ENCODE measurements around the gene SELENBP1.
"Not testable (repeated sequence)": the region's sequence is repeated elsewhere in the genome, so short reads cannot be mapped to it uniquely, and the experiment has no call there.

SELENBP1 gene

DNA sequence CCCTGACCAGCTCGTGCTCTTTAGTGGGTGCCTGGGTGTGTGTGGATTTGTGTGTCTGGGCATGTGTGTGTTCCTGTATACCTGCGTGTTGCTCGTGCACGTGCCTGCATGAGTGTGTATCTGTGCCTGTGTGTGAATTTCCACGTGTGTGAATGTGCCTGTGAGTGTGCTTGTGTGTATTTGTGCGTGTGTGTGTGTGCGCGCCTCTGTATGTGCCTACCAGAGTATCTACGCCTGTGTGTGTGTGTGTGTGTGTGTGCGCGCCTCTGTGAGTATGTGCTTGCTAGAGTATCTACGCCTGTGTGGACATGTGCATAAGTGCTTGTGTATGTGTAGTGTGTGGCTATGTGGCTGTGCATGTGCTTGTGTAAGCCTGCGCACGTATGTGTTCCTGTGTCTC lies 691 bp upstream of the SELENBP1 start:
- no peak for DNase-seq

DNA sequence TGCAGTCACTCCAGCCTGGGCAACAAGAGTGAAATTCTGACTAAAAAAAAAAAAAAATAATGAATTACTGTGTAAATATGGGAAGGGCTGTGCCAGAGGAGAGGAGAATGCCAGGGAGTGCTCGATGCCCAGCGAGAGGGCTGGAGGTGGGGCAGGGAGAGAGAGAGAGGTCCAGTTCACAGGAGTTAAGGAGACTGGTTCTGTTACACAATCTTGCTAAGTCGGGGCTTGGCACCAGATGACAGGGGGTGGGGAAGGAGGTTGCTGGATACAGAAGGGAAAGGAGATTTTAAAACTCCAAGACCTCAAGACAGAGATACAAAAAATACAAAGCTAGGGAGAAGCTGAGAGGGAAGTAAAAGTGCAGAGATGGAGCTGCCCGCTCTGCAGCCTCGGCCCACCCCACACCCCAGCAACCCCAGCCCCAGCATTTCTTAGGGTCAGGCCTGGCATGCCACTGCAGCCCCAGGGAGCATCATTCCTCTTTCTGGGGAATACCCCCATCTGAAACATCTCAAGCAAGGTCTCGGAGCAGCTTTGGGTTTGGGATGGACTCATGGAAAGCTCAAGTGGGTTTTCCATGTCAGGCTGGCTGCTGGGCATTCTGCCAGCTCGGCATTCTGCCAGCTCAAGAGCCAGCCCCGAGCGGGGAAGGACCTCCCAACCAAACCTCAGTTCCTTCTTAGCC lies 991 bp downstream of the SELENBP1 start:
- DNase-seq = no peak

DNA sequence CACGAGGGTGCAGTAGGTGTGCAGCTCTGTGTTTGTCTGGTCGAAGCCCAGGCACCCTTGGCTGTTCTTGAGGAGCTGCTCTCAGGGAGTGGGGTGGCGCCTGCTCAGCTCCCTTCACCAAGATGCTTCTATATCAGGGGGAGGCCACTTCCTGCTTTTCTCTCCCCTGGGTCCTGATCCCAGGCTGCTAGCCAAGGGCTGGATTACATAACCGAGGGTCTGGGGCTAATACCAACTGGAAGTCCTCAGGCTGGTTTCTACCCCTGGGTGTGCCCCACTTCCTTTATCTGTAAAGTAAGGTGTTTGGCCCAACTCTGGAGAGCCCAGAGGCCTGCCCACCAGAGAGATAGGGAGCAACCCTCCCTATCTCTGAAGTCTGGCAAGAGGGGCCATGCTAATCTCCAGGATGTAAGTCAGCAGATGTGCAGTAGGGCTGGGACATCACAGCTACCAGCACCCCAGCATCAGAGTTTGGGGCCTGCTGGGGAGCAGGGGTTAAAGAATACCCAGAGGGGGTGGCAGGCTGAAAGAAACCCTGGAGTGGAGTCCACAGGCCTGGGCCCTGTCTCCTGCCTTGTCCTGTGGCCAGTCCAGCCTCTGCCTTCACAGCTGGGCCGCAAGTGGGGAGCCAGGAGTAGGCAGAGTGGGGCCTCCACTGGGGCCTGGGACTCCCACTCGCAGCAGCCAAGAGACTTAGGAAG lies 2.1 kb downstream of the SELENBP1 start:
- no peak for DNase-seq

DNA sequence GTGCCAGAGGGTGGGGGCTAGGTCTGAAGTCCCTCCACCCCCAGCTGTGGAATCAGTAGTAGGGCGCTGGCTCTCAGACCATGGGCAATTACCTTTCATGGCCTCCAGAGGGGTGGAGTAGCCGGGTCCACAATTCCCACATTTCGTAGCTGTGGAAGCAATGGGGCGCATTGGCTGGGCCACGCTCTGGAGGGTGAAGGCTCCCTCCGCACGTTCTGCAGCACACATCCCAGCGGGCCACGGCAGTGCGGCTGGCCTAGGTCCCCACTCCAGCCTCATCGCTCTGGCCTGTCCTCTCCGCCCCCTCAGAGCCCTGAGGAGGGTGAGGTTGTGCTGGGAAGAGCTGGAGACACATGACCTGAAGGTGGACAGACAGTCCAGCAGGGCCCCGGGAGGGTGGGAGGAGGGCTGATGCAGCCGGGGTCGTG lies 2.9 kb downstream of the SELENBP1 start:
- no peak for DNase-seq

DNA sequence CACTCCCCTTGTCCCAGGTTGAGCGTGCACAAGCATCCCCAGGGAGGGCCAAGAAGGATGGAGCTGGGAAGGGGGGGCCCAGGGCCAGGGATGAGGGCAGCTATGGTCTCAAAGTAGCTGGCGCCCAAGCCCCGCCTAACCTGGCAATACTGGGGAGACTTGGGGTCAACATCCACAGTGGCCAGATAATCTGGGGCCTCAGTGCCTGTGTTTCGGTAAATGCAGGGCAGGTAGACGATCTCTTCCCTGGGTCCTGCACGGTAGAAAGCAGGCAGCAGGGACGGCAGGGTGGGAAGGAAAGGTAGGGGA lies 3.2 kb downstream of the SELENBP1 start:
- DNase-seq = no peak

DNA sequence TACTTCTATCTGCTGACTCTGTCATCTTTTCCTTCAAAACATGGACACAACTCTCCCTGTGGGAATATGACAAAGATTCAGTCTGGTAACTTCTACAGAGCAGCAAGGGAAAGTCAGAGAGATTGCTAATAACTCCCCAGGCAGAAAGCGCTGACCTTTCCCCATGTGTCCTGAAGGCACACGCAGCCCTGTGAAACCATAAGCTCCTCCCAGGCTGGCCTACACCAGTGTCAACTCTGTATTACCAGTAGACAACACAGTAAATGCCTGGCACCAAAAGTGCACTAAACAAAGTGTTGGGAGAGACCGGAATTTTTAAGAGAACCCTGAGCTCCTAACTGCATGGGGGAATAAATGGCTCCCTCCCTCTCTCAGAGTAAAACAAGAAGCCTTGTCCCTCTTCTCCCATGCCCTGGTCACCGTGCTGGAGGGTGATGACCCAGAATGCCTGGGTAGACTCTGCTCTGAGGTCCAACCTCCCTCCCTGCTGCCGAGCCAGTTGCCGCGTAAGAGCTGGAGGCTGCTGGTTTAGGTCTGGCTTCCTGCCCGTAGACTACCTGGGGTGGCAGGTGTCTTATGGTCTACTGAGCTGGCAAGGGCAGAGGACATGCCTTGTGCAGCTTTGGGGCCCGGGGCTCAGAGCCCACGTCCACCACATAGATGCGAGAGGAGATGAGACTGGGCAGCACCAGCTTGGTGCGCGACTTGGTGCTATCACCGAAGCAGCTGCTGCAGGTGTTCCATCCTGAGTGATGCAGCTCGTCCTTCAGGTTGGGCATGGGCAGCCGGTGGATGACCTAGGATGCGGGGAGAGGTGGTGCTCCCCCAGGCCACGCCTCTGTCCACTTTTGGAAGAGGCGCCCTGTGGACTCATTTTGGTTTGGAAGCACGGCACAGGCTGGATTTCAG lies 3.9 kb downstream of the SELENBP1 start:
- DNase-seq = no peak

DNA sequence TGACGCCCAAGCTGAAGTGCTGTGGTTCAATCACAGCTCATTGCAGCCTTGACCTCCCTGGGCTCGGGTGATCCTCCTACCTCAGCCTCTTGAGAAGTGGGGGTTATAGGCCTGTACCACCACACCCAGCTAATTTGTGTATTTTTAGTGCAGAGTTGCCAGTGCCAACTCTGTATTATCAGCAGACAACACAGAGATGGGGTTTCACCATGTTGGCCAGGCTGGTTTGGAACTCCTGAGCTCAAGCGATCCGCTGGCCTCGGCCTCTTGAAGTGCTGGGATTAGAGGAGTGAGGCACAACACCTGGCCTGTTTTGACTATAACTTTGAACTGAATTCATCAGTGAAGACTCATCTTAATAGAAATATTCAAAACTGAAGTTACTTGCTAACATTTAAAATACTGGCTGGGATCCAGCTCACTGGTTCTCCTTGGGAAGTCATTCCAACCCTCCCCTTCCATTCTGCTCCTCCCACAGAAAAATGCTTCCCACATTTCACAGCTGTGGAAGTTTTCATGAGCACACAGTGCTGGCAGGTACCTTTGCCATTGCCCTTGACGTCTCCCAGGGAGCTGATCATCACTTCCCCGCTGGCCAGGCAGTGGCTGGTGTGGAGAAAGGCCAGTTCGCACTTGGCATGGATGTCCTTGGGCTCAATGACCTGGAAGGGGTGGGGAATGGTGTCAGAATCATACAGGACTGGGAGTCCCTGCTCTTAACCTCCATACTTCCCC lies 4.7 kb downstream of the SELENBP1 start:
- DNase-seq = no peak

DNA sequence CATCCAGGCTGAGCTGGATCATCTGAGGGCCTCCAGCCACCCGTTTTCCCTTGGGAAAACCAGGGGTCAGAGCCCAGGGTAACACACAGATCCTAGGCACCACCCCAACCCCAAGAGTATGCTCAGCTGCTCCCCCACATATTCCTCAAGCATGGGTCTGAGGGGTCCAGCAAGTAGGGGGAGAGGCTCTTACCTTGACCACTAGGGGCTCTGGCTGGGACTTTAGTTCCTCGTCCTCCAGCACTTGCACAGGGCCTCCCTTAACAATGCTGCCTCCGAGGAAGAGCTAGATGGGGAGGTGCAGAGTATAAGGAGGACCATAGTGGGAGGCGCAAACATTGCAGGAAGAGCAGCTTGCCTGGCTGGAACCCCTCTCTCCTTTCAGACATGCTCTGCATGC lies 7.5 kb downstream of the SELENBP1 start:
- DNase-seq = no peak

DNA sequence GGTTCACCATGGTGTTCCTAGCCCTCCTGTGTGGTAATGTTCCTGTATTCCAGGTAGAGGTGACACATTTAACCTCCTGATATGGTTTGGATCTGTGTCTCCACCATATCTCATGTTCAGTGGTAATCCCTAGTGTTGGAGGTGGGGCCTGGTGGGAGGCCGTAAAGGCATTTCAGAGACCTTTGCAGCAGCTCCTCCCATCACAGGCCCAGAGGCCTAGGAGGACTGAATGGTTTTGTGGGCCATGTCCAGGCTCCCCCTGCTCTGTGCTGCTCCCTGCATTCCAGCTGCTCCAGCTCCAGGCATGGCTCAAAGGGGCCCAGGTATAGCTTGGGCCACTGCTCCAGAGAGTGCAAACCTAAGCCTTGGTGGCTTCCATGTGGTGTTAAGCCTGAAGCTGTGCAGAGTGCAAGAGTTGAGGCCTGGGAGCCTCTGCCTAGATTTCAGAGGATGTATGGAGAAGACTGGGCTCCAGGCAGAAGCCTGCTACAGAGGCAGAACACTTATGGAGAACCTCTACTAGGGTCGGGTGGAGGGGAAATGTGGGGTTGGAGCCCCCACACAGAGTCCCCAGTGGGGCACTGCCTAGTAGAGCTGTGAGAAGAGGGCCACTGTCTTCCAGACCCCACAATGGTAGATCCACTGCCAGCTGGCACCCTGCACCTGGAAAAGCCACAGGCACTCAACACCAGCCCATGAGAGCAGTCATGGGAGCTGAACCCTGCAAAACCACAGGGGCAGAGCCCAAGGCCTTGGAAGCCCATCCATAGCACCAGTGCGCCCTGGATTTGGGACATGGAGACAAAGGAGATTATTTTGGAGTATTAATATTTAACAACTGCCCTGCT lies 10.0 kb downstream of the SELENBP1 start:
- DNase-seq = no peak

DNA sequence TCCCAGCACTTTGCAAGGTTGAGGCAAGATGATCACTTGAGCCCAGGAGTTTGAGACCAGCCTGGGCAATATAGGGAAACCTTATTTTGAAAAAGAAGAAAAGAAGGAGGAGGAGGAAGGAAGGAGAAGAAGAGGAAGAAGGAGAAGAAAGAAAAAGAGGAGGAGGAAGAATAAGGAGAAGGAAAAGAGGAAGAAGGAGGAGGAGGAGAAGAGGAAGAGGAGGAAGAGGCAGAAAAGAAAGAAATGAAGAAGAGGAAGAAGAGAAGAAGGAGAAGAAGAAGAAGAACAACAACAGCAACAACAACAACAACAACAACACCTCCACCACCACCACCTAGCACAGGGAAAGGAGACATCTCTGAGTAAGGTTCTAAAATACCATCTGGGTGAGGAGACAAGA lies 10.6 kb downstream of the SELENBP1 start:
- DNase-seq = no peak

DNA sequence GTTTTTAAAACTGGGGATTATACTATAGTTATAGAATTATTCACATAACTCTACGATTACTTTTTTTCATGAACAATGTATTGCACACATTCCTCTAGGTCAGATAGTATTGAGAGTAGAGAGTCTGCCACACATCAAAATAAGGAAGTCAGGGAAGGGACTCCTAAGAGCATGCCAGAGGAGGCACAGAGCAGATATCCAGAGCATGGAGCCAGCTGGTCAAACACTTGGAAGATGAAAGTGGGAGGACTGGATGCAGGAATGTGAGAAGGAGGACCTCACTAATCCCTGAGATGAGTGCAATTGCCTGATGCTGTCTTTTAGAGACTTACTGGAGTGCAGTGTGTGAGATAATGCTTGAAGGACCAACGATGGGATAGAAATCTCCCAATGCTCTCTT lies 15.8 kb downstream of the SELENBP1 start:
- no peak for DNase-seq

DNA sequence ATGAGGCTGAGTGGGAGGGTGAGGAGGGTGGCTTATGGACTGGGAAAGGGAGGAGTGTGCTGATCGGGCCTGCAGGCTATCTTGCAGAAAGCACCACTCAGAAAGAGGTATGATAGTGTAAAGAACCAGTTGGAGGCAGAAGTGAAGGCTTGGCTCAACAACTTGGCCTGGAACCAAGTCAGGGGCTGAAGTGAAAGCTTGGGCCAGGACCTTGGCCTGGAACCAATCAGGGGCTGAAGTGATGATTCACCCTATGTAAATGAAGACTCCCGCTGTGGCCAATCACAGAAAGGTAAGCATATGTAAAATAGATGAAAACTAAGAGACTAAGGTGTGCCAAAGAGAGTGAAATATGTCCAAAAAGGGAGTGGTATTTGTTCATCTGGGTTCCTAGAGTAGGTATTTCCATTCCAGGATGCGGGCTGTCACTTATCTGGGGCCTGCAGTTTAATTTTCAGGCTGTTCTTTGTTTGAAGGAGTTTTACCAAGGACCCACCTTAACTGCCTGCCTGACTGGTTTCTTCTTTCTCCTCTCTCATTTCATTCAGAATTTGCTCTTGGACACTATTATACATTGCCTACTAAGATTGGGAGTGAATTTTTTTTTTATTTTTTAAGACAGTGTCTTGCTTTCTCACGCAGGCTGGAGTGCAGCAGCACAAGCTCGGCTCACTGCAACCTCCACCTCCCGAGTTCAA lies 20.3 kb downstream of the SELENBP1 start:
- no peak for DNase-seq

DNA sequence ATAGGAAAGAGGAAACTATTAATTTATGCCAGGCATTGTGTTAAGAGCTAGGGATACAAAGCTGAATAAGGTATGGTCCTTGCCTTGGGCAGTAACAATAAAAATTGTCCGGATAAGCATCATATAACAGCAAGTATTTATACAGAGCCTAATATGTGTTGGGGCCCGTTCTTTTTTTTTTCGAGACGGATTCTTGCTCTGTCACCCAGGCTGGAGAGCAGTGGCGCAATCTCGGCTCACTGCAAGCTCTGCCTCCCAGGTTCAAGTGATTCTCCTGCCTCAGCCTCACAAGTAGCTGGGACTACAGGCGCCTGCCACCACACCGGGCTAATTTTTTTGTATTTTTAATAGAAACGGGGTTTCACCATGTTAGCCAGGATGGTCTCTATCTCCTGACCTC lies 22.2 kb downstream of the SELENBP1 start:
- not testable (repeated sequence) for DNase-seq

DNA sequence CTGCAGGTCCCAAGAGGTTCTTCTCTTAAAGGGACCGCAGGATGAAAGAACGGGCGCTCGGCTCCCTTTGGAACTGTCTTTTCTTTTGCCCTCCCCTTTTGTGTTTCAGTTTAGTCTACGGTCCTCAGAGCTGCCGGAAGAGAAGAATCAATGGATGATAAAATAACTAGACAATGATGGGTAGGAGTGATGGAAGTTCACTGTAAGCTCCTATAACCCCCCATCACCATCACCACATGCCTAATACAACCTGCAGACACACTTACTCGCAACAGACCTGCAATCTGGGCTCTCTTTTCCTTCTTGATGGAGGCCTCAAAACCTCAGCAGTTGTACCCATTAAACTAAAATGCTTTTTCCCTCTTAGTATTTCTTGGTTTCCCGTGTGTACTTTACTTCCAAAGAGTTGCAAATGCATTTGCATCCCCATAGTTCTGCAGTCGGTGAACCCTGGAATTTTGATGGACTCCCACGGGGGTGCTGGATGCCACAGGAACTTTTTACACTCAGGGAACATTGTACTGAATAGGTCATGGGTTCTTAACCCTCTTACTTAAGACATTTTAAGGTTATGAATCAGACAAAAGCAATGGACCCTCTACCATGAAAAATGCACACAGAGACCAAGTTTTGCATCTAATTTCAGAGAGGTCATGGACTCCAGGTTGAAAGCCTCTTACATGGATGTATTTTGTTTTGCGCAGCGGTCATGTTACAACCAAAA lies 24.8 kb downstream of the SELENBP1 start:
- DNase-seq = no peak

DNA sequence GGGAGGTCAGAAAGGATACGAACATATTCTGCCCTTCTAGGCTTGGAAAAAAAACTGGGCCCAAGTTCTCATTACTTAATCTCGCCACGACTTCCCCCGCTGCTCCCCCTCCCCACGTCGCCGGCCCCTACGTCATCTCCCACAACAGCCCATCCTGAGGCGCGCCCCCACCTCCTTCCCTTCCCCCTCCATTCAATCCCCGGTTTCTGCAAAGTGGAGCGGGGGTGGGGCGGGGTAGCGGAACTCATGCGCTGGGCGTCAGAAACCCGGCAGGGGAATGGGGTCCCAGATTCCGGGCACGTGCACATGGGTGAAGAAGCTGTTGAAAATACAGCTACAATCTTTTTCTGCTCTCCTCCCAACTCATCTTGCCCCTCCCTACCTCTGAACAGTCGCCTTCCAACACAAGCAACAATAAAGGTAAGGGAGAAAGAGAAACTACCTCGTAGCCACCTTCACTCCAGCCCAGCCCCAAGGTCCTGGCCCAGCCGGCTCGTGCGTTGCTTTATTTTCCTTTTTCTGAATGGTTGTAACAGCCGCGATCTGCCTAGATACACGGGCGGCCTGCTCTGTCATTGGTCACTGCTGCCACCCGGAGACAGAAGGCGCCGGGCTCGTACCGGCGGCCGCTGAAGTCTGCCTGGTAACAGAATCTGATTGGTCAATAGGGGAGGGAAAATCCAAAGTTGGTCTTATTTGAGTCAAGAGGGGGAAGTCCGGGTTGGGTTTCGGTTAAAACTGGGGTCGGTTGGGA lies 25.6 kb downstream of the SELENBP1 start, which contains the start of gene RFX5:
TSS of gene RFX5 (minus strand) at position 484 of the 754 bp plus-strand sequence. CDS start 932 bp downstream, outside the sequence.
- peak; percentile 79 to 94 for DNase-seq

DNA sequence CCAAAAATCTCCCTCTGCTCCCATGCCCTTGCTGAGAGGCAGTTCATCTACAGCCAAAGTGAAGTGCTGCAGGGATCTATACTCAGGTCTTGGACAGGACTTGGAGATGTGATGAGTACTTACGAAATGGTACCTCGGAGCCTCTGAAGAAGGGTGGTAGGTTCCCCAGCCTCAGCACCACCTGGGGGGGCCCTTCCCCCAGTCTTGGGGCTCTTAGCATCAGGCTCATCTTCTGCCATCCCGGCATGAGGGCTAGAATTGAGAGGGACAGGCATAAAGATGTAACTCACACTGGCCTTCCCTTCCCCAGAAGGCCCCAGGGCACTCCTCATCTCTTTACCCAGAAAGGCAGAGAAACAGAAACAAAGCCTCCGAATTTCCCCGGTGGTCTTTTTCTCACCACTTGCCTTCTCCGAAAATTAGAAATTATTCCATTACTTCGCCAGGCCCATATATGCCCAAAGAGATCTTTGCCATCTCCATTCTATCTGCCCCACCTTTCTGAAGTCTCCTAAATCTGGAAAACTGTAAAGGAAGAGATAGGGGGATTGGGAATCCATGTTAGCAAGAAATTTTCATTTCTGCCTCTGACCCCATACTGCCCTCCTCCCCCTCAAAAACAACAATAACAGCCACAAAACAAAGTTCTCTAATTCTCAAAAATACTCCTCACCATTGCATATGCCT lies 26.3 kb downstream of the SELENBP1 start:
- no peak for DNase-seq

DNA sequence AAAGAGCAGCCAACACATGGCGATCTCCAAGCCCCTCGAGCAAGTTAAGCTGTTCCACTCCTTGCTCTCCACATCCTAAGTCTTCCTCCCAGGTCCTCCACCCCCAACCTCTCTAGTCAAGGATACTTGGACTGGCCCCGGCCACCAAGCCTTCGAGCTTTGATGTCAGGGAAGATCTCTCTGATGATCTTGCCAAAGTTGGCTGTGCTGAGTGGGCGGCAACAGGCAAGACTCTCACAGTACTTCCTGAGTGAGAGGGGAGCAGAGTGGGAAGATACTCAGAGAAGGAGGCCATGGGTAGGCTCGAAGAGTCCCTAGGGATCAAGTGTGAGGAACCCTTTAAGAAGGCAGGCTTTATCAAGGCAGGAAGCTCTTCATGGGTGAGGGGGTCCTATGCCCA lies 28.2 kb downstream of the SELENBP1 start:
- DNase-seq = no peak

DNA sequence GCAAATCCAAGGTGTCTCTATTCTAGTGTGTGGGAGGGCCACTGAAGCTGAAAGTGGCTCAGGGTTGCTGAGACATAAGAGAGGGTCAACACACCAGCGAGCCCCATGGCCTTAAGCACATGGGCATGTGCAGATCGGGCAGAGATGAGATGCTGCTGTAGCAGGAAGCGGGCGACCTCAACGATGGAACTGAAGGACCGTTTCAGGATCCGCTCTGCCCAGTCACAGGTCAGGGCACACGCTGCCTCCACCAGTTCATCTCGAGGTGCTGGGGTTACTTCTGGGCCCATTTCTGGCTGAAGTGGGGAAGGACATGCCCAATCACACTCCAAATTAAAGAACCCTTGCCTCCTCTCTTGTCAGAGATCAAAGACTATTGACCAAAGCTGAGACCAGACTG lies 28.9 kb downstream of the SELENBP1 start:
- DNase-seq = no peak

DNA sequence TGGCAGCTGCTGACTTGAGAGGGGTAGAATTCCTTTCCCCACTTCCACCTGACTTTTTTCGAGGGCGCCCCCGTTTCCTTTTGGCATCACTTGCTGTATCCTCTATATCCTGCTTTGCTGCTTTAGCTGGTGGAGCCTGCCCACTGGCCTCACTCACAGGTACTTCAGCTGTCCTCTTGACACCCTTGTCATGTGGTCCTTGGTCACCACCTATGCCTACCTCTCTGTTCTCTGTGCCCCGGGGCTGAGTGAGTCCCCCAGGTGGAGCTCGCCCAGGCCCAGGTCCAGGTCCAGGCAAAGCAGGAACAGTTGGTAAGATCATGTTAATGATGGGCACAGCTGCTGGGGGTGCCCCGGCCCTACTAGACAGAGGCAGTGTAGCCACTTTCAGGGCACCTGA lies 29.9 kb downstream of the SELENBP1 start:
- DNase-seq = no peak

Data from cerebellar nuclear complex (tissue), 1 donor.